Measurements from ENCODE around the gene TMEM178A. TPM values are rescaled to one million over a fixed set of nuclear protein-coding genes. Genes with fewer than 3 reads are reported as not detected.

The TMEM178A gene
- total RNA-seq, 1 donor from 2014 or later = 19.2 TPM

DNA sequence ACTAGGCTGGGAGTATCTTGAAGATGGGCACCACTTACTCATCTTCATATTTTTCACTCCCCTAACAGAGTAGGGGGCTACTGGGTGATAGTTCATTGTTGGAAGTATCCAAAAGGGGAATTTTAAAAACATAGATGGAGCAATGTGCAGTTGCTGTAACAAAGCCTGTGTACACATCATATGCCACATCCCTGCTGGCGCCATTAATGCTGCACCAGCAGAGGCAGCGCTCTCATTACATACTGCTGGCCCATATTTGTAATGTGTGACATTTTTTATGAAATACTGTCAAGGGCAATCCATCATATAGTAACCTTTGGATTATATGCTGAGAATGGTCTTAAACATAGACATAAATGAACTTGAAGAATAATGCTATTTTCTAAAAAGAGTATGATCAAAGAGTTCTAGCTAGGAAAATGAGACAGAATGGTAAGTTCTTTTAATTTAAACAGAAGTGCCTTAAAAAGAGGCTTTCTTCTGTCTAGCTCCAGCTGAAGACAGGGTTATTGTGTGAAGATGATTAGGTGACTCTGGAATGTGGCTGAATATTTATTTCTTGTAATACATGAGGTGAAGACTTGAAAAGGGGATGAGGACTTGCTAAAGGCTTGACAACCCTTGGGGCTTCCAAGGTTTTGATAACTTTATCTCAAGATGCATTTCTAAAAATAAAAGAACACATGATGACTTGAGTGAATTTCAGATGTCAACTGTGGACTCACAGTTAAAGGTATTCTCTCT, 2.4 kb upstream of the TMEM178A start:
- no peaks in the 10 kb centered on the region for H3K36me3 ChIP-seq
- no peak overlapping the region for H3K27ac ChIP-seq
- no peaks in the 10 kb centered on the region for H3K79me2 ChIP-seq (ENCODE audit: low read depth)
- Mint-ChIP-seq H3K4me3 (peak overlapping the region; percentile 41), H3K27me3 (ENCODE audit: insufficient read depth, low read depth) (peaks cover 5% of the 10 kb centered on the region), H3K36me3 (no peaks in the 10 kb centered on the region), H3K27ac (no peak overlapping the region), H3K4me1 (peaks cover 25% of the 10 kb centered on the region), H3K9me3 (no peaks in the 10 kb centered on the region)
- peaks cover 10% of the 10 kb centered on the region for H3K4me1 ChIP-seq
- H3K9me3 ChIP-seq (ENCODE audit: low read depth) = no peaks in the 10 kb centered on the region
- no peak overlapping the region for H3K9ac ChIP-seq
- TF ChIP-seq, protein P1, sequence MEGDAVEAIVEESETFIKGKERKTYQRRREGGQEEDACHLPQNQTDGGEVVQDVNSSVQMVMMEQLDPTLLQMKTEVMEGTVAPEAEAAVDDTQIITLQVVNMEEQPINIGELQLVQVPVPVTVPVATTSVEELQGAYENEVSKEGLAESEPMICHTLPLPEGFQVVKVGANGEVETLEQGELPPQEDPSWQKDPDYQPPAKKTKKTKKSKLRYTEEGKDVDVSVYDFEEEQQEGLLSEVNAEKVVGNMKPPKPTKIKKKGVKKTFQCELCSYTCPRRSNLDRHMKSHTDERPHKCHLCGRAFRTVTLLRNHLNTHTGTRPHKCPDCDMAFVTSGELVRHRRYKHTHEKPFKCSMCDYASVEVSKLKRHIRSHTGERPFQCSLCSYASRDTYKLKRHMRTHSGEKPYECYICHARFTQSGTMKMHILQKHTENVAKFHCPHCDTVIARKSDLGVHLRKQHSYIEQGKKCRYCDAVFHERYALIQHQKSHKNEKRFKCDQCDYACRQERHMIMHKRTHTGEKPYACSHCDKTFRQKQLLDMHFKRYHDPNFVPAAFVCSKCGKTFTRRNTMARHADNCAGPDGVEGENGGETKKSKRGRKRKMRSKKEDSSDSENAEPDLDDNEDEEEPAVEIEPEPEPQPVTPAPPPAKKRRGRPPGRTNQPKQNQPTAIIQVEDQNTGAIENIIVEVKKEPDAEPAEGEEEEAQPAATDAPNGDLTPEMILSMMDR (IDR thresholded peaks at IDR 0.05) = no peak
- TF ChIP-seq EZH2 (IDR thresholded peaks at IDR 0.05) (no peak), EZH2phosphoT487 (IDR thresholded peaks at IDR 0.05) (no peak)
- H3K4me2 ChIP-seq = no peak overlapping the region
- no peak overlapping the region for H3K4me3 ChIP-seq
- H3K27me3 ChIP-seq = peaks cover 50% of the 10 kb centered on the region
- H2AFZ ChIP-seq (replicated peaks) = no peak overlapping the region
- H4K20me1 ChIP-seq (ENCODE audit: low read depth) = no peaks in the 10 kb centered on the region
- DNase-seq (ENCODE audit: low spot score) = no peak
- H3F3A ChIP-seq (ENCODE audit: low read depth) = no peaks in the 10 kb centered on the region

DNA sequence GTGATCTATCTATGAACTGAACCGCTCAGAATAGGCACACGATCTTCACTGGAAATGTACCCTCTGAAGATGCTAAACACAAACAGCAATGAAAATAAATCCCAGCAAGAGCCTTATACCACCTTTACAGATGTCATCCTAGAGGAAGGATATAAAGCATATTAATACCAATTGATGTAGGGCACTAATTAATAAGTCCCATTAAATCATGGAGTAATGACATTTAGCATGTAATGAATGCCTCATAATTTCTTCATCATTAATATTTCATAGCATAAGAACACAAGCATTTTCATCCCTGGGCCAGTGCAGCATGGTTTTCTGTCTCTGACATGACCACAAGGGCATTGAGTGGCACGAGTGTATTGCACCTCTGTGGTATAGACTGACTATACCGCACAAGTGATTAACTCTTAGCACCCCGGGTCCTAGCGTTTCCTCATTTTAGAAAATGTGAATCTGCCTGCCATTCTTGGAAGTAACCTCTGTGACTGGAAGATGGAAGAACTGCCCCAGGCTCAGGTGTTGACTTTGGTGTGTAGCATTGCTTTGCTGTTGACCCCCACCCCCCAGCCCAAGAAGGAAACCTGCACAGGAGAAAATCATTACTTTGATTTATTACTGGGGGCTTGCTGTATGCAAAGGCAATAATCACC, 1.4 kb upstream of the TMEM178A start:
- H3K9me3 Mint-ChIP-seq = no peaks in the 10 kb centered on the region
- peaks cover 26% of the 10 kb centered on the region for H3K4me1 Mint-ChIP-seq
- H3K36me3 ChIP-seq = no peaks in the 10 kb centered on the region
- no peaks in the 10 kb centered on the region for H3K79me2 ChIP-seq (ENCODE audit: low read depth)
- no peak overlapping the region for H3K27ac ChIP-seq
- peak overlapping the region; percentile 99 for H3K4me2 ChIP-seq
- TF ChIP-seq EZH2phosphoT487 (IDR thresholded peaks at IDR 0.05) (no peak), EZH2 (IDR thresholded peaks at IDR 0.05) (no peak)
- TF ChIP-seq, protein P1 (IDR thresholded peaks at IDR 0.05) = no peak
- no peaks in the 10 kb centered on the region for H3F3A ChIP-seq (ENCODE audit: low read depth)
- H3K27ac Mint-ChIP-seq = no peak overlapping the region
- H3K4me3 Mint-ChIP-seq = peak overlapping the region; percentile 91
- H4K20me1 ChIP-seq (ENCODE audit: low read depth) = no peaks in the 10 kb centered on the region
- H3K9me3 ChIP-seq (ENCODE audit: low read depth) = no peaks in the 10 kb centered on the region
- no peak overlapping the region for H3K9ac ChIP-seq
- peak overlapping the region; percentile 86 for H3K4me3 ChIP-seq
- H2AFZ ChIP-seq (replicated peaks) = no peak overlapping the region
- peaks cover 5% of the 10 kb centered on the region for H3K36me3 Mint-ChIP-seq
- peaks cover 10% of the 10 kb centered on the region for H3K4me1 ChIP-seq
- peaks cover 59% of the 10 kb centered on the region for H3K27me3 ChIP-seq
- H3K27me3 Mint-ChIP-seq (ENCODE audit: insufficient read depth, low read depth) = peaks cover 5% of the 10 kb centered on the region
- no peak for DNase-seq (ENCODE audit: low spot score)

DNA sequence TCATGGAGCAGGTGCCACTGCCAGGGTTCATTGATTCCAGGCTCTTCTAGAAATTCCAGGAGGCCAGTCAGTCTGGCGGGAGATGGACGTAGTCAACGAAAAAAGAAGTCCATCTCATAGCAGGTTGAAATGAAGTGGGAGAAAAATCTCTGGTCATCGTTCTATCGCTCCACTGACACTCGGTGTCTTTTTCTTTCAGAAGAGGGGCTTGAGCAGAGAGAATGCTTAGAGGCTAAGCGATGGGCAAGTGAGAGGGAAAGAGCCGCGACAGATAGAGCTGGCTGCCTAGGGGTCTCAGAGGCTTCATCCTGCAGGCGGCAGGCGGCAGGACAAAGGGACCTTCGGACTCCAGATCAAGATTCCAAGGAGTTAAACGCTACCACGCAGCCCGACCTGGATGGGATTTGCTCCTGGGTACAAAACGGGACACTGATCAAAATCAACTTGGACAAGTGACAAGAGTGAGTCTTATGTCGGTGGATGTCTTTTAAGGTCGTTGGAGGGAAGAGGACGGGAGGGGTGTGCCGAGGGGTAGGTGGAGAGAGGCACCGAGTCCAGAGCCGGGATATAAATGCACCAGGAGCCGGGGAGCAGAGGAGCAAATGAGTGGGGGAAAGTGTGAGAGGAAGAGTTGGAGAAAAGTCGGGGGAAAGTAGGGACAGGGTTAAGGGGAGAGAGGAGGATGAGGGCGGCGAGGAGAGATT, 677 bp upstream of the TMEM178A start:
- H3K9ac ChIP-seq = no peak overlapping the region
- Mint-ChIP-seq H3K4me1 (peaks cover 26% of the 10 kb centered on the region), H3K36me3 (peaks cover 9% of the 10 kb centered on the region), H3K27ac (peak overlapping the region; percentile 95), H3K4me3 (peak overlapping the region; percentile 91), H3K27me3 (ENCODE audit: insufficient read depth, low read depth) (peaks cover 5% of the 10 kb centered on the region), H3K9me3 (no peaks in the 10 kb centered on the region)
- no peak overlapping the region for H3K27ac ChIP-seq
- DNase-seq (ENCODE audit: low spot score) = peak; percentile 71
- H4K20me1 ChIP-seq (ENCODE audit: low read depth) = peaks cover 3% of the 10 kb centered on the region
- H3K9me3 ChIP-seq (ENCODE audit: low read depth) = no peaks in the 10 kb centered on the region
- no peaks in the 10 kb centered on the region for H3F3A ChIP-seq (ENCODE audit: low read depth)
- H2AFZ ChIP-seq (replicated peaks) = peak overlapping the region; percentile 81
- peak overlapping the region; percentile 86 for H3K4me3 ChIP-seq
- H3K4me1 ChIP-seq = peaks cover 10% of the 10 kb centered on the region
- no peaks in the 10 kb centered on the region for H3K79me2 ChIP-seq (ENCODE audit: low read depth)
- peak; percentile 38 for TF ChIP-seq EZH2 (IDR thresholded peaks at IDR 0.05)
- TF ChIP-seq EZH2phosphoT487 (IDR thresholded peaks at IDR 0.05) = no peak
- TF ChIP-seq, protein P1 (IDR thresholded peaks at IDR 0.05) = peak; percentile 11
- peaks cover 59% of the 10 kb centered on the region for H3K27me3 ChIP-seq
- no peaks in the 10 kb centered on the region for H3K36me3 ChIP-seq
- H3K4me2 ChIP-seq = peak overlapping the region; percentile 99

Measured in neural progenitor cell (in vitro differentiated cells).